GM19372 (cell line): ENCODE results near the gene CT45A6.
"Not testable (repeated sequence)": the region's sequence is repeated elsewhere in the genome, so short reads cannot be mapped to it uniquely, and the experiment has no call there.

ENCODE experiments used
- ATAC-seq: cut with Tn5 transposase; IDR thresholded peaks from one replicate; pipeline ENCODE4 v1.9.1; 2021; ENCODE audit warnings: mild to moderate bottlenecking, low read depth, moderate library complexity; ENCODE audit not compliant: unreplicated experiment

CT45A6 gene

GRCh38 chrX:135802687-135803086 lies at the start of gene CT45A6:
Gene CT45A6 (minus strand): TSS chrX:135802787. CDS start chrX:135798993, 3,794 bp downstream.
- ATAC-seq: not testable (repeated sequence)

- ATAC-seq: not testable (repeated sequence)
Observed at GRCh38 chrX:135837180-135837579, 34.6 kb upstream of the CT45A6 start, which contains the start of gene CT45A7. Gene CT45A7 (minus strand): TSS chrX:135837280. CDS start chrX:135833533, 3,747 bp downstream.

- ATAC-seq: not testable (repeated sequence)
Observed at GRCh38 chrX:135819912-135820311, 17.3 kb upstream of the CT45A6 start, which contains the start of gene CT45A2. Gene CT45A2 (minus strand): TSS chrX:135820012. CDS start chrX:135816265, 3,747 bp downstream.

GRCh38 chrX:135785403-135785802 lies 17.2 kb downstream of the CT45A6 start, which contains the start of gene CT45A5:
Gene CT45A5 (minus strand): TSS chrX:135785503. CDS start chrX:135781729, 3,774 bp downstream.
- ATAC-seq: not testable (repeated sequence)

- ATAC-seq: not testable (repeated sequence)
Observed at GRCh38 chrX:135768091-135768490, 34.5 kb downstream of the CT45A6 start, which contains the start of gene CT45A3. Gene CT45A3 (minus strand): TSS chrX:135768191. CDS start chrX:135764444, 3,747 bp downstream.

GRCh38 chrX:135744739-135745138 lies 57.8 kb downstream of the CT45A6 start:
- not testable (repeated sequence) for ATAC-seq
